Glomerular endothelial cell (primary cell): ENCODE results near the gene GTPBP8. TPM values are rescaled to one million over a fixed set of nuclear protein-coding genes. Genes with fewer than 3 reads are reported as not detected.
A peak's percentile ranks its signal among the peaks of the same experiment; 100 is the strongest.

Experiments used
- DNase-seq: peaks from one replicate; pipeline ENCODE4 v3.0.0-alpha.2; 2011; ENCODE audit warnings: low read depth, low spot score; ENCODE audit errors: extremely low read depth
- total RNA-seq: library from RNA; depleted of rRNA; stranded (reverse); fragments of >200 nt; gene quantifications from 2 replicates; pipeline ENCODE4 v1.2.3, GENCODE V29; 2015

Gene GTPBP8
- 14.4 and 15.3 TPM in 2 replicates for total RNA-seq

- peak; percentile 39 for DNase-seq
Measured at GRCh38 chr3:112990672-112991602, at the start of gene GTPBP8. Gene GTPBP8, plus strand, starts transcription at chr3:112990984. Its CDS starts 16 bp downstream, at chr3:112991000.

- DNase-seq, result no peak
Measured at GRCh38 chr3:112948346-112948838, 42.4 kb upstream of the GTPBP8 start.

GRCh38 chr3:112956351-112956750 is 34.4 kb upstream of the GTPBP8 start:
- DNase-seq, result no peak

GRCh38 chr3:112958811-112959560 is 31.8 kb upstream of the GTPBP8 start:
- no peak for DNase-seq

DNA sequence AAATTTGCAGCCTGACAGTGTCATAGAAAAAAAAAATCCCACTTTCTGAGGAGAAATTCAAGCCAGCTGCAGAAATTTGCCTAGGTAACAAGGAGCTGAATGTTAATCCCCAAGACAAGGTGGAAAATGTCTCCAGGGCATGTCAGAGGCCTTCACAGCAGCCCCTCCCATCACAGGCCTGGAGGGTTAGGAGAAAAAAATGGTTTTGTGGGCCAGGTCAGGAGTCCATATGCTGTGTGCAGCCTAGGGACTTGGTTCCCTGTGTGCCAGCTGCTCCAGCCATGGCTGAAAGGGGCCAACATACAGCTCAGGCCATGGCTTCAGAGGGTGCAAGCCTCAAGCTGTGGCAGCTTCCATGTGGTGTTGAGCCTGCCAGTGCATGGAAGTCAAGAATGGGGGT is 27.1 kb upstream of the GTPBP8 start:
- DNase-seq, result no peak

DNA sequence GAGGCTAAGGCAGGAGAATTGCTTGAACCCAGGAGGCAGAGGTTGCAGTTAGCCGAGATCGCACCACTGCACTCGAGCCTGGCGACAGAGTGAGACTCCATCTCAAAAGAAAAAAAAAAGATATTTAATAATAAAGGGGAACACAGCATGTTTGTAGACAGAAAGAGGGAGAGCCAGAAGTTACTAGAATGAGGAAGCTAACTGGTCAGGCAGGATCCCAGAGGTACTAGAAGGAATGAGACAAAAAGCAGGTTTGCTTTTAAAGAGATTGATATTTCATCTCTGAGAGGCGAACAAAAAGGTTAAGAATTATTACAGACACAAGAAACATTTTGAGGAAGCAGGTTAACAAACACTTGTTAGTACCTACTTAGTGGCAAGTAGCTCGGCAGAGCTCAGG is 25.1 kb upstream of the GTPBP8 start:
- no peak for DNase-seq

- DNase-seq, result no peak
Measured at GRCh38 chr3:112966633-112967032, 24.2 kb upstream of the GTPBP8 start.

DNA sequence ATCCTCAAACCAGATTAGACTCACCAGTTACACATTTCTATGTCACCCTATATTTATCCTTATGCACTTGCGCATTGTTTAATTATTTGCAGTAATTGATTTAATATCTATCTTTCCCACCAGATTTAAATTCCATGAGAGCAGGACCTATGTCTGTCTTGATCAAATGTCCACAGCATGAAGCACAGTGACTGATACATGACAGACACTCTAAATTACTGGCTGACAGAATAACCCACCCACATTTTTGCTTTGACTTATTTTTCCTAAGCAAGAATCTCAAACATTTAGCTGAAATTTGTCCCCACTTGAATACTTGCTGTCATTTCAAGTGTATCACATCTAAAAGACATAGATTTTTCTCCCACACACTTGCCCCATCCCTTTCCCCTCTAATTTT is 23.4 kb upstream of the GTPBP8 start:
- no peak for DNase-seq

- no peak for DNase-seq
Measured at GRCh38 chr3:112967828-112968227, 23.0 kb upstream of the GTPBP8 start.

GRCh38 chr3:112972158-112972557 is 18.6 kb upstream of the GTPBP8 start:
- DNase-seq, result no peak

DNA sequence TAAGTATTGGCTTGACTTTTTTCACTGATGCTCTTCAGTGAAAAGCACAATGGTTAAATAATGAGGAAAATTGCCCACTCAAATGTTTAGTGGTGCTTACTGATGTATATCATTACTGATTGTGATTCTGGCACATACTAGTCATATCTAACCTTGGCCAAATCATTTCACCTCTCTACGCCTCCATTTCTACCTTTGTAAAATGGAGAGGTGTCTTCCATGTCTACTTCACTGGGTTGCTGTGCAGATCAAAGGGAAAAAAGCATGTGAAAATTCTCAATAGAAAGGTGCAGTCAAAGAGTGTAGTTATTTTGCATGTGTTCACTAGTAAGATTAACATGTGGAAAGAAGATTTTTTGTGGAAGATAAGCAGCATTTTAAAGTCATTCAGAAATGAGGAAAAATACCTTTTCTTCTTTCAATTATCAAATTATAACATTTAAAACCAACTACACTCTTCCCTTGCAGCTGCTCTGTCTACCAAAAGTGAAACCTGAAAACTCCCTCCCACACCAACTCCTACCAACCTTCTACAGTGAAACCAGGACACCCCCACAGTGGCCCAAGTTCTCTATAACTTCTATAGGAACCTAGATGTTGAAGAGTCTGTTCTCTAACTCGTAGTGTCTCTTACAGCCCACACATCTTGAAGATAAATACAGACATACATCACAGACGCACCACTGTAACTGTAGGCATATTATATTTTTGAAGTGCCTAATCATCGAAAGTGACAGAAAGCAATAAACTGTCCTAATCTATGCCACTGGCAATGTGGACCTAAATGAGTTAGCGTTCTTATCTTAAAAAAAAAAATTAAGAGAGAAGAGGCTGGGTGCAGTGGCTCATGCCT is 17.2 kb upstream of the GTPBP8 start:
- DNase-seq, result no peak

DNA sequence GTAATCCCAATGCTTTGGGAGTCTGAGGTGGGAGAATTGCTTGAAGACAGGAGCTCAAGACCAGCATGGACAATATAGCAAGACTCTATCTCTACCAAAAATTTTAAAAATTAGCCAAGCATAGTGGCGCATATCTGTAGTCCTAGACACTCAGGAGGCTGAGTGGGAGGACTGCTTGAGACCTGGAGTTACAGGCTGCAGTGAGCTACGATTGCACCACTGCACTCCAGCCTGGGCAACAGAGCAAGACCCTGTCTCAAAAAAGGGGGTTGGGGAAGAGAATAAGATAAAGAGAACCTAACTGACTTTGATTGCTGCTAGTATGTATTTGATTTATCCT is 16.6 kb upstream of the GTPBP8 start:
- DNase-seq, result no peak

DNA sequence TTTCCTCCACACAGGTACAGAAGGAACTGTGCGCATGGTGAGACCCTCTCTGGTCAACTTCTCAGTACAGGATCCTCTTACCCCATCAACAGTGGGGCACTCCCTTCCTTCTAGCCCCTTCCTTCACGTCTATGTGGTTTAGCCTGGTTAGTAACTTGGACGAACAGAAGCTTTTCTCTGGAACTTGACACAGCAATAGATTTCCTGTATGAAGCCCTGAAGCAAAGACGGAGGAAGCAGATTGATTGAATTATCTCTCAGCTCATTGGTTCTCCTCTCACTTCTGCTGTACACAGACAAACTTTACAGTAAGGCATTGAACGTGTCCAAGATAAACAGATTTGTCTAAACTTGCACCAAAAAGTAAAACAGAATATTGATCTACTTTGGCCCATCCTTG is 15.9 kb upstream of the GTPBP8 start, which contains the start of gene CD200R1:
Gene CD200R1 (minus strand): TSS at position 210 of the 400 bp plus-strand sequence. CDS start 246 bp downstream, outside the sequence.
- DNase-seq, result no peak

GRCh38 chr3:112976001-112976400 is 14.8 kb upstream of the GTPBP8 start:
- no peak for DNase-seq

DNA sequence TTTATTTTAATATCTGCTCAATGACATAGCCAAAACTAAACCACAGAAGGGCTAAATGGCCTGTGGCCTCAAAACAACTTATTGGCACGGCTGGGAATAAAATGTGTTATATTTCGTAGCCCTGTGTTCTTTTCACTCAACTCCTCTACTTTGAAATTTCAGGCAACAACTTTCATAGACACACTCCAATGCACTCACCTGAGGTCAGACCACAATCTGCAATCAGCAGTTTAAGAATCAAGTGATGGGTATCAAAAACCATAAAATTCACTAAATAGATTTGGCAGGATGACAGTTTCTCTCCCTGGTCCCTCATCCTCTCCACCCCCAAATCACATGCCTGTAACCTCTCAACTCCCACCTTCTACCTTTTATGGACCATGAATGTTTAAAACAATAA is 13.8 kb upstream of the GTPBP8 start:
- no peak for DNase-seq

GRCh38 chr3:112979244-112979832 is 11.4 kb upstream of the GTPBP8 start:
- DNase-seq, result no peak

GRCh38 chr3:112980080-112980479 is 10.7 kb upstream of the GTPBP8 start:
- DNase-seq, result no peak

GRCh38 chr3:112982710-112983109 is 8.1 kb upstream of the GTPBP8 start:
- no peak for DNase-seq

DNA sequence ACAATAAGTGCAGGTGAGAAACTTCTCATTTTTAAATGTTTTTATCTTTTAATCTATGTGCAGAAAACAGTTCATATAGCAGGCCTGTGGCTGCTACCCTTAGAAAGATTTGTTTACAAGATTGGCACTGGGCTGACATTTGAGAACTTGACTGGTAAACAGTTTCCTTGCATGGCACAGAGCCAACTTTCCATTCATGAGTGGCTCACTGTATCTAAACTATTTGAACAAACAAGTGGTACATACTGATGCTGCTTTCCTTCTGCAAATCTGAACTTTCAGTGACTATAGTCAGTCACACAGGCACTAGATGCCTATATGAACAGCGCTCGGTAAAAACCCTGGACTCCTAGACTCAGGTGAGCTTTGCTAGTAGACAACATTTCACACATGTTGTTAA is 6.3 kb upstream of the GTPBP8 start:
- no peak for DNase-seq

DNA sequence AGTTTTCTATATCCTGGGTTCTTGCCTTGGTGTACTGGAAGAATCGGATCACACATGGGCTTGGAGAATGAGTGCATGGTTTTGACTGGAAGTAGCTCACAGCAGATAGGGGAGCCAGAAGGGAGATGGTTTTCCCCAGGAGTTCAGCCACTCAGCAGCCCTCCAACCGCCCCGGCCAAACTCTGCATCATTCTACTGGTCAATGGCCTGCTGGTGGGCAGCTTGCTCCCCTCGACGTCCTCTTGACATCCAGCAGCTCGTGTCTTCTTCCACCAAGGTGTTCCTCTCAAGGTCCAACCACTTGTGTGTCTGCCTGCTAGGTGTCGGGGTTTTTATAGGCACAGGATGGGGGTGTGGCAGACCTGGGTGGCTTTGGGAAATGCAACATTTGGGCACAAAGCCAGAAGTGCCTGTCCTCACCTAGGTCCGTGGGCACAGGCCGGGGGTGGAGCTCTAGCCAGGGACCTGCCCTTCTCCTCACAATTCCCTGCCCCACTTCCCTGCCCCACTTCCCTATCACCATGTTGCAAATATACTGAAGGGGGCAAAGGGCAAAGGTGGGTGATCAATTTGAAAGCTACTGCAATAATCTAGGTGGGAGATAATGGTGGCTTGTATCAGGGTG is 3.0 kb upstream of the GTPBP8 start:
- no peak for DNase-seq
